Kidney (tissue), 14 donors: ENCODE measurements around the gene PA2G4. TPM values are rescaled to one million over a fixed set of nuclear protein-coding genes. Genes with fewer than 3 reads are reported as not detected.

Experiments used
- DNase-seq, 5 donors: peaks; one replicate each; pipeline ENCODE4 v3.0.0-alpha.2; 2013 to 2020
- FAIRE-seq: peaks from 2 replicates; lab custom pipeline; 2012; peaks lifted over from hg19 to GRCh38; lab: Jason Lieb, UNC
- H3K27ac ChIP-seq, 2 donors: one replicate each; pipeline ENCODE4 v1.7.0; 2013; ENCODE audit warnings: low read depth in 2 of 2, low read length in 2 of 2, inconsistent platforms in 1 of 2
- H3K27me3 ChIP-seq: one replicate; pipeline ENCODE4 v1.7.1; 2013; ENCODE audit warnings: low read length, inconsistent platforms; ENCODE audit not compliant: control insufficient read depth, insufficient read depth
- H3K36me3 ChIP-seq, 3 donors: one replicate each; pipeline versions ENCODE4 v1.7.0 to v1.7.1; 2013; ENCODE audit warnings: low read length in 3 of 3, control low read depth in 1 of 3, inconsistent platforms in 1 of 3; ENCODE audit not compliant: insufficient read depth in 3 of 3, control insufficient read depth in 2 of 3
- H3K4me1 ChIP-seq, 3 donors: one replicate each; pipeline versions ENCODE4 v1.7.0 to v1.7.1; 2013; ENCODE audit warnings: low read length in 3 of 3, inconsistent platforms in 1 of 3, low read depth in 1 of 3; ENCODE audit not compliant: control insufficient read depth in 2 of 3, insufficient read depth in 2 of 3
- H3K4me3 ChIP-seq, 3 donors: one replicate each; pipeline versions ENCODE4 v1.7.0 to v1.8.1; 2013; ENCODE audit warnings: low read length in 3 of 3, control low read depth in 1 of 3, inconsistent platforms in 1 of 3
- H3K9ac ChIP-seq, 3 donors: one replicate each; pipeline versions ENCODE4 v1.7.0 to v1.7.1; 2013; ENCODE audit warnings: low read length in 3 of 3, control low read depth in 1 of 3, inconsistent platforms in 1 of 3
- H3K9me3 ChIP-seq, 3 donors: one replicate each; pipeline versions ENCODE4 v1.7.0 to v1.7.1; 2013; ENCODE audit warnings: low read length in 3 of 3, control low read depth in 1 of 3, inconsistent platforms in 1 of 3; ENCODE audit not compliant: control insufficient read depth in 2 of 3, insufficient read depth in 1 of 3
- intact Hi-C: fragments of 100-400 bp; cut with DNase I; formaldehyde crosslinking; loops from one replicate; pipeline ENCODE4 v1.11.1; 2022
- polyA plus RNA-seq: library from polyadenylated mRNA; stranded (reverse); fragments of 350-450 nt; fragmentation: Illumina TruSeq; extraction: RNeasy Lipid Tissue Mini Kit (QIAGEN cat#74804); gene quantifications from one replicate; pipeline ENCODE4 v1.2.3, GENCODE V29; 2014; ENCODE audit warnings: low read depth, low replicate concordance; ENCODE audit not compliant: insufficient read depth
- total RNA-seq: library from RNA; stranded (reverse); fragmentation: NEBNext Ultra II Directional; extraction: Animal tissue kit (Norgen Biotek cat#: 25700); gene quantifications from one replicate; pipeline ENCODE4 v1.2.1, GENCODE V29; 2021
- TF ChIP-seq, protein P1 (sequence below): IDR thresholded peaks from 3 replicates; pipeline ENCODE4 v1.5.1; 2012; ENCODE audit warnings: mild to moderate bottlenecking, moderate library complexity, borderline replicate concordance; ENCODE audit not compliant: insufficient read depth; ENCODE audit errors: extremely low read depth
- donor health status: control.
- donor health status: control.
- donor health status: control.
- donor health status: control.
- donor health status: control.
- donor health status: DM: yes; HTN: yes; CAD: no.
- donor health status: Normal renal cell carcinoma (clear cell type).

PA2G4 gene
- total and polyA plus RNA-seq, 2 donors from 2014 or later: 72.4 to 76.8 TPM

DNA sequence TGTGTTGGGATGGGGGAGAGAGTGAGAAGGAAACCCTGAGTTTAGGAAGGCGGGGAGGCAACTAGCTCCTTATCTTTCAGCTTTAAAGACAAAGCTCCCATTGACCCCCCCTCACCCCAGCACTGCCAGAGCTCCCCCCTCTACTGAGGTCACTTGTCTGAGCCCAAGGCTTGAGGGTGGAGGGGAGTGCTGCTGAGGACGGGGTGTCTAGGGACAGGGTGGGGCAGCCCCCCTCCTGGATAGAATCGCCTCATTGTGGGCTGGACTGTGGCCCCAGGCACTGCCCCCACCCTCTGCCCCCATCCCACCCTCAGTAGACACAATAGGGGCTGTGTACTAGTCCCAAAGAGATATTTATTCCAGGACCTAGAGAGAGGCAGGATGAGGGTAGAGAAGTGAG lies 21.4 kb upstream of the PA2G4 start:
- H3K9ac ChIP-seq: no peak overlapping the region
- DNase-seq (no peak), FAIRE-seq (no peak)
- H3K27me3 ChIP-seq: no peaks in the 10 kb centered on the region
- H3K9me3 ChIP-seq: no peaks in the 10 kb centered on the region
- intact Hi-C loops: no loop called here
- TF ChIP-seq, protein P1, sequence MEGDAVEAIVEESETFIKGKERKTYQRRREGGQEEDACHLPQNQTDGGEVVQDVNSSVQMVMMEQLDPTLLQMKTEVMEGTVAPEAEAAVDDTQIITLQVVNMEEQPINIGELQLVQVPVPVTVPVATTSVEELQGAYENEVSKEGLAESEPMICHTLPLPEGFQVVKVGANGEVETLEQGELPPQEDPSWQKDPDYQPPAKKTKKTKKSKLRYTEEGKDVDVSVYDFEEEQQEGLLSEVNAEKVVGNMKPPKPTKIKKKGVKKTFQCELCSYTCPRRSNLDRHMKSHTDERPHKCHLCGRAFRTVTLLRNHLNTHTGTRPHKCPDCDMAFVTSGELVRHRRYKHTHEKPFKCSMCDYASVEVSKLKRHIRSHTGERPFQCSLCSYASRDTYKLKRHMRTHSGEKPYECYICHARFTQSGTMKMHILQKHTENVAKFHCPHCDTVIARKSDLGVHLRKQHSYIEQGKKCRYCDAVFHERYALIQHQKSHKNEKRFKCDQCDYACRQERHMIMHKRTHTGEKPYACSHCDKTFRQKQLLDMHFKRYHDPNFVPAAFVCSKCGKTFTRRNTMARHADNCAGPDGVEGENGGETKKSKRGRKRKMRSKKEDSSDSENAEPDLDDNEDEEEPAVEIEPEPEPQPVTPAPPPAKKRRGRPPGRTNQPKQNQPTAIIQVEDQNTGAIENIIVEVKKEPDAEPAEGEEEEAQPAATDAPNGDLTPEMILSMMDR: no peak
- peaks cover 0 to 24% (median 10%) of the 10 kb centered on the region in 3 donors for H3K36me3 ChIP-seq
- peak overlapping the region in 1 of 3 donors; percentile 79 for H3K4me3 ChIP-seq
- peak overlapping the region in 1 of 2 donors; percentile 82 for H3K27ac ChIP-seq
- peaks cover 4 to 15% (median 13%) of the 10 kb centered on the region in 3 donors for H3K4me1 ChIP-seq

DNA sequence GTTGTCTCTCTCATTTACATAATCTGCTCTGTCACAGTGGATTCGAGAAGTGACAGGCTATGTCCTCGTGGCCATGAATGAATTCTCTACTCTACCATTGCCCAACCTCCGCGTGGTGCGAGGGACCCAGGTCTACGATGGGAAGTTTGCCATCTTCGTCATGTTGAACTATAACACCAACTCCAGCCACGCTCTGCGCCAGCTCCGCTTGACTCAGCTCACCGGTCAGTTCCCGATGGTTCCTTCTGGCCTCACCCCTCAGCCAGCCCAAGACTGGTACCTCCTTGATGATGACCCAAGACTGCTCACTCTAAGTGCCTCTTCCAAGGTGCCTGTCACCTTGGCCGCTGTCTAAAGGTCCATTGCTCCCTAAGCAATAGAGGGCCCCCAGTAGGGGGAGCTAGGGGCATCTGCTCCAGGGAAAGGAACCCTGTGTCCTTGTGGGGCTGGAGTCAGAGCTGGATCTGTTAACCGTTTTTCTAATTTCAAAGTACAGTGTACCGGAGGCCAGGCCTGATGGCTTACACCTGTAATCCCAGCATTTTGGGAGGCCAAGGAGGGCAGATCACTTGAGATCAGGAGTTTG lies 19.3 kb upstream of the PA2G4 start:
- Histone ChIP-seq H3K36me3 (peaks cover 0 to 36% (median 17%) of the 10 kb centered on the region in 3 donors), H3K4me3 (no peak overlapping the region), H3K27me3 (no peaks in the 10 kb centered on the region), H3K4me1 (peaks cover 0 to 15% (median 10%) of the 10 kb centered on the region in 3 donors), H3K27ac (no peak overlapping the region), H3K9ac (no peak overlapping the region), H3K9me3 (no peaks in the 10 kb centered on the region)
- TF ChIP-seq, protein P1: no peak
- FAIRE-seq (no peak), DNase-seq (no peak)
- intact Hi-C loops: no loop called here

DNA sequence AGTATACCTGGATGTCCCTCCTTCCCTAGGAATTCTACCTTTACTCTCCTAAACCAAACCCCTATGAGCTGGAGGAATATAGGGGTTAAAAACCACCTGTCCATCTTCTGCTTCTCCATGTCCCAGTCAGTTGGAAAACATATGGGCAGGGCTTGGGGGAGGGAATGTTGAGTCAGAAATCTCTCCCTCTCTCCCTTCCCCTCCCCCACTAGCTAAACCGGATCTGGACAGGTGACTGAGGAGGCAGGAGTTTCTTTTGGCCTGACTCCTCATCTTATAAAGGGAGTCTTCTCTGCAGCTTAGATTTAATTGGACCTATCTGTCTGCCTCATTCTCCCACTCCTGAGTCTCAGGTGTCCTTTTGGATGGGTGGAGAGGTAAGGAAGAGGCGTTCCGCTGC lies 18.3 kb upstream of the PA2G4 start:
- intact Hi-C loops: no loop called here
- Histone ChIP-seq H3K36me3 (peaks cover 0 to 36% (median 17%) of the 10 kb centered on the region in 3 donors), H3K27ac (peak overlapping the region in 1 of 2 donors; percentile 28), H3K27me3 (no peaks in the 10 kb centered on the region), H3K4me3 (no peak overlapping the region), H3K4me1 (peaks cover 0 to 12% (median 10%) of the 10 kb centered on the region in 3 donors), H3K9ac (no peak overlapping the region), H3K9me3 (no peaks in the 10 kb centered on the region)
- FAIRE-seq (no peak), DNase-seq (no peak)
- TF ChIP-seq, protein P1: no peak
